HEK293 (cell line): Measurements from ENCODE around the gene WBP11.

Source experiments
- ATF2 ChIP-seq: fragments of 450-650 bp; formaldehyde crosslinking; IDR thresholded peaks from 2 replicates; pipeline ENCODE4 v1.5.1; 2016; ENCODE audit warnings: missing biosample characterization, missing genetic modification characterization, low read depth
- ZBTB20 ChIP-seq: fragments of 450-650 bp; formaldehyde crosslinking; IDR thresholded peaks from 2 replicates; pipeline ENCODE4 v1.5.1; 2016; ENCODE audit warnings: missing biosample characterization, missing genetic modification characterization
- ZFHX2 ChIP-seq: fragments of 450-650 bp; formaldehyde crosslinking; conservative IDR thresholded peaks from 2 replicates; pipeline ENCODE4 v1.5.1; 2016; ENCODE audit warnings: missing biosample characterization, missing genetic modification characterization
- ZNF132 ChIP-seq: fragments of 450-650 bp; formaldehyde crosslinking; IDR thresholded peaks from 2 replicates; pipeline ENCODE4 v1.5.1; 2017; ENCODE audit warnings: missing biosample characterization, missing genetic modification characterization, borderline replicate concordance
- ZNF138 ChIP-seq: fragments of 450-650 bp; formaldehyde crosslinking; IDR thresholded peaks from 2 replicates; pipeline ENCODE4 v1.5.1; 2016; ENCODE audit warnings: missing biosample characterization, missing genetic modification characterization, borderline replicate concordance
- ZNF155 ChIP-seq: fragments of 450-650 bp; formaldehyde crosslinking; IDR thresholded peaks from 2 replicates; pipeline ENCODE4 v1.5.1; 2016; ENCODE audit warnings: missing biosample characterization, missing genetic modification characterization
- ZNF311 ChIP-seq: fragments of 450-650 bp; formaldehyde crosslinking; IDR thresholded peaks from 2 replicates; pipeline ENCODE4 v1.5.1; 2017; ENCODE audit warnings: missing biosample characterization, missing genetic modification characterization, borderline replicate concordance
- ZNF561 ChIP-seq: fragments of 450-650 bp; IDR thresholded peaks from 2 replicates; pipeline ENCODE4 v1.5.1; 2018; ENCODE audit warnings: missing biosample characterization, missing genetic modification characterization, borderline replicate concordance
- ZNF76 ChIP-seq: fragments of 450-650 bp; formaldehyde crosslinking; IDR thresholded peaks from 2 replicates; pipeline ENCODE4; 2016; ENCODE audit warnings: low read depth, missing biosample characterization, missing genetic modification characterization, borderline replicate concordance
- TF ChIP-seq, protein P1 (sequence below): fragments of 450-650 bp; formaldehyde crosslinking; IDR thresholded peaks from 2 replicates; pipeline ENCODE4 v1.5.1; 2016; ENCODE audit warnings: missing biosample characterization, missing genetic modification characterization

- TF ChIP-seq, protein P1, sequence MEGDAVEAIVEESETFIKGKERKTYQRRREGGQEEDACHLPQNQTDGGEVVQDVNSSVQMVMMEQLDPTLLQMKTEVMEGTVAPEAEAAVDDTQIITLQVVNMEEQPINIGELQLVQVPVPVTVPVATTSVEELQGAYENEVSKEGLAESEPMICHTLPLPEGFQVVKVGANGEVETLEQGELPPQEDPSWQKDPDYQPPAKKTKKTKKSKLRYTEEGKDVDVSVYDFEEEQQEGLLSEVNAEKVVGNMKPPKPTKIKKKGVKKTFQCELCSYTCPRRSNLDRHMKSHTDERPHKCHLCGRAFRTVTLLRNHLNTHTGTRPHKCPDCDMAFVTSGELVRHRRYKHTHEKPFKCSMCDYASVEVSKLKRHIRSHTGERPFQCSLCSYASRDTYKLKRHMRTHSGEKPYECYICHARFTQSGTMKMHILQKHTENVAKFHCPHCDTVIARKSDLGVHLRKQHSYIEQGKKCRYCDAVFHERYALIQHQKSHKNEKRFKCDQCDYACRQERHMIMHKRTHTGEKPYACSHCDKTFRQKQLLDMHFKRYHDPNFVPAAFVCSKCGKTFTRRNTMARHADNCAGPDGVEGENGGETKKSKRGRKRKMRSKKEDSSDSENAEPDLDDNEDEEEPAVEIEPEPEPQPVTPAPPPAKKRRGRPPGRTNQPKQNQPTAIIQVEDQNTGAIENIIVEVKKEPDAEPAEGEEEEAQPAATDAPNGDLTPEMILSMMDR = no peak
- no peak for TF ChIP-seq ZNF561 (tag by site-specific recombination)
- TF ChIP-seq ZNF132 (tag by site-specific recombination) = no peak
- no peak for TF ChIP-seq ZNF155 (tag by site-specific recombination)
- TF ChIP-seq ZNF76 = no peak
- TF ChIP-seq ZFHX2 (tag by site-specific recombination) = no peak
- no peak for TF ChIP-seq ZBTB20 (tag by site-specific recombination)
- TF ChIP-seq ATF2 (tag by site-specific recombination) = no peak
- TF ChIP-seq ZNF138 (tag by site-specific recombination) = no peak
- TF ChIP-seq ZNF311 (tag by site-specific recombination) = no peak
Observed at GRCh38 chr12:14824012-14824634, 20.8 kb upstream of the WBP11 start.
